HG03354 (cell line): ENCODE results near the gene LRP3.
"Not testable (repeated sequence)": the region's sequence is repeated elsewhere in the genome, so short reads cannot be mapped to it uniquely, and the experiment has no call there.

Source experiments
- ATAC-seq: cut with Tn5 transposase; IDR thresholded peaks from one replicate; pipeline ENCODE4 v1.9.1; 2021; ENCODE audit warnings: mild to moderate bottlenecking; ENCODE audit not compliant: unreplicated experiment, poor library complexity, severe bottlenecking

Gene LRP3, protein sequence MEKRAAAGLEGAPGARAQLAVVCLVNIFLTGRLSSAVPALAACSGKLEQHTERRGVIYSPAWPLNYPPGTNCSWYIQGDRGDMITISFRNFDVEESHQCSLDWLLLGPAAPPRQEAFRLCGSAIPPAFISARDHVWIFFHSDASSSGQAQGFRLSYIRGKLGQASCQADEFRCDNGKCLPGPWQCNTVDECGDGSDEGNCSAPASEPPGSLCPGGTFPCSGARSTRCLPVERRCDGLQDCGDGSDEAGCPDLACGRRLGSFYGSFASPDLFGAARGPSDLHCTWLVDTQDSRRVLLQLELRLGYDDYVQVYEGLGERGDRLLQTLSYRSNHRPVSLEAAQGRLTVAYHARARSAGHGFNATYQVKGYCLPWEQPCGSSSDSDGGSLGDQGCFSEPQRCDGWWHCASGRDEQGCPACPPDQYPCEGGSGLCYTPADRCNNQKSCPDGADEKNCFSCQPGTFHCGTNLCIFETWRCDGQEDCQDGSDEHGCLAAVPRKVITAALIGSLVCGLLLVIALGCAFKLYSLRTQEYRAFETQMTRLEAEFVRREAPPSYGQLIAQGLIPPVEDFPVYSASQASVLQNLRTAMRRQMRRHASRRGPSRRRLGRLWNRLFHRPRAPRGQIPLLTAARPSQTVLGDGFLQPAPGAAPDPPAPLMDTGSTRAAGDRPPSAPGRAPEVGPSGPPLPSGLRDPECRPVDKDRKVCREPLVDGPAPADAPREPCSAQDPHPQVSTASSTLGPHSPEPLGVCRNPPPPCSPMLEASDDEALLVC

DNA sequence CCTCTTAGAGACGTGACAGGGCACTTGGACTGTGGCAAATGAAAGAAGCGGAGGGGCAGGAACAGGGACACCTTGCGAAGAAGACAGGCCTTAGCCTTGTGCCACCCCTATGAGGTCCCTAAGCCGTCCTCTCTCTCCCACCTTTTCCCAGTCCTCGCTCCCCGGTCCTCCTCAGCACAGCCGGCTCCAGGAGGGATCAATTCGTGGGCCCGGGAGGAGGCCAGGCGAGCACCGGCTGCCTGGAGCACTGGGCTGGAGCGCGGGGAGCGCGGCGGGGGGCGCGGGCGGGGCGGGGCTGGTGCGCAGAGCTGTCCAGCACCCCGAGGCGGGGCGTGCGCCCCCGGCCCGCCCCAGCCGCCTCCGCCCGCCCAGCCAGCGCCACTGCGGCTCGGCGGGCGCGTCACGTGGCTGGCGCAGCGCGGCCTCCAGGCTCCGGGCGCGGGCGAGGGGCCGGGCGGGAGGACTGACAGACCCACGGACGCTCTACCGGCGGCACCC is at the start of gene LRP3:
Gene LRP3 (plus strand): TSS at position 466 of the 498 bp plus-strand sequence. CDS start 456 bp downstream, outside the sequence.
- ATAC-seq: no peak

DNA sequence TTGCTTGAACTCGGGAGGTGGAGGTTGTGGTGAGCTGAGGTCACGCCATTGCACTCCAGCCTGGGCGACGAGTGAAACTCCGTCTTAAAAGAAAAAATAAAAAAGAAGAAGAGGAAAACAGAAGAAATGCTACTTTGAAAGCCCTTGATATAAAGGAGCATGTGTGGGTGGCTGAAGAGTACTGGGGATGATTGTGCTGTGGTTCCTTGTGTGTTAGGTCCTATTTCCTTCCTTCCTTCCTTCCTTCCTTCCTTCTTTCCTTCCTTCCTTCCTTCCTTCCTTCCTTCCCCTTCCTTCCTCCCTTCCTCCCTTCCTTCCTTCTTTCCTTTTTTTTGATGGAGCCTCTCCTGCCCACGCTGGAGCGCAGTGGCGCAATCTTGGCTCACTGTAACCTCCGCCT is 47.9 kb upstream of the LRP3 start:
- ATAC-seq: no peak

DNA sequence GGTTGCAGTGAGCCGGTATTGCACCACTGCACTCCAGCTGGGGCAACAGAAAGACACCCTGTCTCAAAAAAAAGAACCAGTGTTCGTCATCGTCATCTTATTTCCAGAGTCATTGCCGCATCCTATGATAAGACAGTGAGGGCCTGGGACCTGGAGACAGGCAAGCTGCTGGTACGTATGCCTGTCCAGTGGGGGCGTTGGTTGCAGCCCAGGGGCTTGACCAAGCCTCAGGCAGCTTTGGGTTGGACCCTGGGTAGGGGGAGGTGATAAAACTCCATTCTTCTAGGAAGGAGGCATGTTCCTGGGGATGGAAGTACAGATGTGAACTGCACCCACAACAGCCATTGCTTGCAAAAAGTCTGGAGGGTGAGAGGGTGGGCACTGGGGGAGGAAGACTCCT is 46.6 kb upstream of the LRP3 start:
- no peak for ATAC-seq

DNA sequence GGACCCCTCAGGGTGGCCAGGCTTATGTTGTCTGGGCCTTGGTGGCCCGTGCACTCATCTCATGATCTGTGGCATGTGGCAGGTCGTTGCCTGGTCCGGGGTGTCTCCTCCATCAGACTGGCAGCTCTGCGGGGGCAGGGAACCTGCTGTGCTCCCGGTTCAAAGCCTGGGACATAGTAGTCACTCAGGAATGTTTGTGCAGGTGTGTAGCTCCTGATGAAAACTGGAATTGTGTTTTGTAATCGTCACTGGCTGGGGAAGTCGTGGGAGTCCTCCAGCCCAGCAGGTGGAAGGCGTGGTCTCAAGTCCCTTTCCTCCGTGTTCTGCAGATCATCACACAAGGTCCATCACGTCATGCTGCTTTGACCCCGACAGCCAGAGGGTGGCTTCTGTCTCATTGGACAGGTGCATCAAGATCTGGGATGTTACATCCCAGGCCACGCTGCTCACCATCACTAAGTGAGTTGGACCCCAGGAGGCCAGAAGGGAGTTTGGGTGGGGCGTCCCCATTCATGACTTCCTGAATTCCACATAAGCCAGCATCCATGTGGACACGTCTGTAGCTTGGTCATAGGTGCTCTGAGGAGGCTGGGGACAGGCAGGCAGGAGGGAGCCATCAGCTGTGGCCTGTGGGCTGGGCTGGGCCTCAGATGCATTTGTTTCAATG is 43.1 kb upstream of the LRP3 start:
- ATAC-seq: no peak

DNA sequence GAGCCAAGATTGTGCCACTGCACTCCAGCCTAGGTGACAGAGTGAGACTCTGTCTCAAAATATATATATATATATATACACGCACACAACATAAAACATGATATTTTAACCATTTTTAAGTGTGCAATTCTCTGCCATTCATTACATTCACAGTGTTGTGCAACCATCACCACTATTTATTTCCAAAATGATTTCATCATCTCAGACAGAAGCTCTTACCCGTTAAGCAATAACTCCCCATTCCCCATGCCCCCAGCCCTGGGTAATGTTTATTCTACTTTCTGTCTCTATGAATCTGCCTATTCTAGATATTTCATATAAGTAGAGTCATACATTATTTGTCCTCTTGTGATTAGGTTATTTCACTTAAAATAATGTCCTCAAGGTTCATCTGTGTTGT is 42.0 kb upstream of the LRP3 start:
- ATAC-seq: no peak

DNA sequence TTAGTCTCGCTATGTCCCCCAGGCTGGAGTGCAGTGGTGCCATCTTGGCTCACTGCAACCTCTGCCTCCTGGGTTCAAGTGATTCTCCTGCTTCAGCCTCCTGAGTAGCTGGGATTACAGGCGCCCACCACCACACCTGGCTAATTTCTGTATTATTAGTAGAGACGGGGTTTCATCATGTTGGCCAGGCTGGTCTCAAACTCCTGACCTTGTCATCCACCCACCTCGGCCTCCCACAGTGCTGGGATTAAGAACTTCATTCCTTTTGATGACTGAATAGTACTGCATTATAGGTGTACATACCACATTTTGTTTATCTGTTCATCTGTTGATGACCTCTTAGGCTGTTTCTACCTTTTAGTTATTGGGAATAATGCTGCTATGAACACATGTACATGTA is 41.5 kb upstream of the LRP3 start:
- not testable (repeated sequence) for ATAC-seq

DNA sequence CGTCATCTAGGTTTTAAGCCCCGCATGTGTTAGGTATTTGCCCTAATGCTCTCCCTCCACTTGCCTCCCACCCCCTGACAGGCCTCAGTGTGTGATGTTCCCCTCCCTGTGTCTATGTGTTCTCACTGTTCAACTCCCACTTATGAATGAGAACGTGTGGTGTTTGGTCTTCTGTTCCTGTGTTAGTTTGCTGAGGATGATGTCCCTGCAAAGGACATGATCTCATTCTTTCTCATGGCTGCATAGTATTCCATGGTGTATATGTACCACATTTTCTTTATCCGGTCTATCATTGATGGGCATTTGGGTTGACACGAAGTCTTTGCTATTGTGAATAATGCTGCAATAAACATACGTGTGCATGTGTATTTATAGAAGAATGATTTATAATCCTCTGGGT is 39.8 kb upstream of the LRP3 start:
- ATAC-seq: not testable (repeated sequence)

DNA sequence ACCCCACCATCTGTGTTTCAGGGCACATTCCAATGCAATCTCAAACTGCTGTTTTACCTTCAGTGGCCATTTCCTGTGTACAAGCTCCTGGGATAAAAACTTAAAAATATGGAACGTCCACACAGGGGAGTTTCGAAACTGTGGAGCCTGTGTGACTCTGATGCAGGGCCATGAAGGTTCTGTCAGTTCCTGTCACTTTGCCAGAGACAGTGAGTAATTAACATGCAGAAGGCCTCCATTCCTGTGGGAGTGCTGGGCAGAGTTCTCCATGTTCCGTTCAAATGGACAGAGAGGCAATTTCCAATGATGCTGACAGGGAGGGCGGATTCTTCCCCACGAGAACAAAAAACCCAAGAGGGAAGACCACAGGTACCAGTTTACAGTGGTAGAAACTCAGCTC is 37.8 kb upstream of the LRP3 start:
- no peak for ATAC-seq

DNA sequence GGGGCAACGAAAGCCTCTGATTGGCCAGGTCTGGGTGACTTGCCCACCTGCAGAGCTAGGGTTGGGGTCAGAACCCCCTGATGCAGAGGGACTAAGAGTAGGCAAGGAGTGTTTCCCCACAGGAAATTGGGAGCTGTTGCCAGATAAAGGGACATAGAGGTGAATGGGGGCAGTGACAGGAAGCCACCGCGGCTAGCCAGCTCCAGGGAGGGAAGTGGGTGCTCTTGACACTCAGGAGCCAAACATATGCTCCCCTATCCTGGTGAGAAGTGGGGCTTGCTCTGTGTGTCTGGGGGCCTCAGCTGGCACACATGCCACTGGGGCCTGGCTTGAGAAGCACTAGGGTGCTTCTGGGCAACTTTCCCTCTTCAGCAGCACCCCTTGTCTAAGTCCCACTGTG is 36.2 kb upstream of the LRP3 start:
- ATAC-seq: no peak

DNA sequence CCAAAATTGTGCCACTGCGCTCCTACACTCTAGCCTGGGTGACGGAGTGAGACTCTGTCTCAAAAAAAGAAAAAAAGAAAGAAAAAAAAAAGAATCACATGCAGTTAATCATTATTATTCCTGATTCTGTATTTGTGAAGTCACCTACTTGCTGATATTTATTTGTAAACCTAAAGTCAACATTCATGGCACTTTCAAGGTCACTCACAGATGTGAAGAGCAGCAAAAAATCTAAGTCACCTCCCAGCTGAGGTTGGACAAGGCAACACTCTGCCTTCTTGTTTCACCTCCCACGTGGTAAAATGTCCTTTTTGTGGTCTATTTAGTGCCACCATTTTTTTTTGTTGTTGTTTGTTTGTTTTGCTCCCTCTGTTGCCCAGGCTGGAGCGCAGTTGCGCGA is 35.8 kb upstream of the LRP3 start:
- ATAC-seq: no peak

DNA sequence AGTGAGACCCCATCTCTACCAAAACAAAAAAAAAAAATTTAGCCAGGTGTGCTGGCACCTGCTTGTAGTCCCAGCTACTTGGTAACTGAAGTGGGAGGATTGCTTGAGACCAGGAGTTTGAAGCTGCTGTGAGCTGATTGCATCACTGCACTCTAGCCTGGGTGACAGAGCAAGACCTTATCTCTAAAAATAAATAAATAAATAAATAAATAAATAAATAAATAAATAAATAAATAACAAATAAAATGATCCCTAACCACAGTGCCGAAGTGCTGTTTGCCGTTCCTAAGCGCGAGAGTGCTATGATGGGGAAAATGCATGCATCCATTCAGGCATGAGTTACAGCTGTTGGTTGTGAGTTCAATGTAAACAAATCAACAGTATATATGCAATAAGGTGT is 35.0 kb upstream of the LRP3 start:
- no peak for ATAC-seq

DNA sequence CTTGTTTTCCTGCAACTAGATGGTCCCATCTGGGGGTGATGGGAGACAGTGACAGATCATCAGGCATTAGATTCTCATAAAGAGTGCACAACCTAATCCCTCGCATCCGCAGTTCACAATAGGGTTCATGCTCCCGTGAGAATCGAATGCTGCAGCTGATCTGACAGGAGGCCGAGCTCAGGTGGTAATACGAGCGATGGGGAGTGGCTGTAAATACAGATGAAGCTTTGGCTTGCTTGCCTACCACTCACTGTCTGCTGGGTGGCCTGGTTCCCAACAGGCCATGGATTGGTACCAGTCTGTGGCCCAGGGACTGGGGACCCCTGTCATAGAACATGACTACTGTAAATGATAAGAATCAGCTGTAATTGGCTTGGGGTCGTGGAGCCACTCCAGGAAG is 34.2 kb upstream of the LRP3 start:
- ATAC-seq: no peak

DNA sequence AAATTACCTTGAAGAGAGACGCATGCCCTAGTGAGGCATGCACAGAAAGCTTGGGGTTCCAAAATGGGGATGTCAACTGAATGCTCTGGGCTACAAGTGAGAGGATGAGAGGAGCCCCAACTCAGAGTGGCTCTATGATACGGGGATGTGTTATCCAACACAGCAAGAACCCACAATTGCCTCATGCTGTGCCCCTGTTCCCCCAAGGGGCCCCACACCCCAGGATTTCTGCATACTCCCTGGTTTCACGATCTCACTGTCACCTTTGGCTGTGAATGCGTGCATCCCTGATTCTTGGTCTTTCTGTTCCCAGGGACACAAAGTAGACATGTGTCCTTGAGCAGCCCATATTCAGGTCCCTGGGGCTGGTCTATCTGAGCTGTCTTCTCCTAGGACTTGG is 32.9 kb upstream of the LRP3 start:
- no peak for ATAC-seq

DNA sequence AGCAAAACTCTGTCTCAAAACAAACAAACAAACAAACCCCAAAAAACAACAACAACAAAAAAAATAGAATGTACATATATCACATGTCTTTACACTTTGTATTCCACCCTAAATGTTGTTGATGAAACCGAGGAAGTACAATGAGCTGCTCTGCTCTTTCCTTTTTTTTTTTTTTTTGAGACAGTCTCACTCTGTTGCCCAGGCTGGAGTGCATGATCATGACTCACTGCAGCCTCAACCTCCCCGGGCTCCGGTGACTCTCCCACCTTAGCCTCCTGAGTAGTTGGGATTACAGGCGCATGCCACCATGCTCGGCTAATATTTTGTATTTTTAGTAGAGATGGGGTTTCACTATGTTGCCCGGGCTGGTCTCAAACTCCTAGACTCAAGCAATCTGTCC is 30.6 kb upstream of the LRP3 start:
- no peak for ATAC-seq

DNA sequence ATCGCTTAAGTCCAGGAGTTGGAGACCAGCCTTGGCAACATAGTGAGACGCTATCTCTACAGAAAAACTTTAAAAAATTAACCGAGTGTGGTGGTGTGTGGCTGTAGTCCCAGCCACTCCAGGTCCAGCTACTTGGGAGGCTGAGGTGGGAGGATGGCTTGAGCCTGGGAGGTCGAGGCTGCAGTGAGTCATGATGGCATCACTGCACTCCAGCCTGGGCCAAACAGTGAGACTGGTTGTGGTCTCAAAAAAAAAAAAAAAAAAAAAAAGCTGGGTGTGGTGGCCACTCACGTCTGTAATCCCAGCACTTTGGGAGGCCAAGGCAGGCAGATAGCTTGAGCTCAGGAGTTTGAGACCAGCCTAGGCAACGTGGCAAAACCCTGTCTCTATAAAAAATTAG is 28.1 kb upstream of the LRP3 start:
- not testable (repeated sequence) for ATAC-seq

DNA sequence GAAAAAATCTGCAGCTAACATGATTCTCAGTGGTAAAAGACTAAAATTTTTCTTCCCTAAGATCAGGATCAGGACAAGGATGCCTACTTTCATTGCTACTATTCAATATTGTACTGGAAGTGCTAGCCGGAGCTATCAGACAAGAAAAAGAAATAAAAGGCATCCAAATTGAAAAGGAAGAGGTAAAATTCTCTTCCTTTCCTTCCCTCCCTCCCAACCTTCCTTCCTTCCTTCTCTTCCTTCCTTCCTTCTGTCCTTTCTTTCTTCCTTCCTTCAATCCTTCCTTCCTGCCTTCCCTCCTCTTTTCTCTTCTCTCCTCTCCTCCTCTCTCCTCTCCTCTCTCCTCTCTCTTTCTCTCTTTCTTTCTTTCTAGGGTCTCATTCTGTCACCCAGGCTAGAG is 26.7 kb upstream of the LRP3 start:
- ATAC-seq: no peak

DNA sequence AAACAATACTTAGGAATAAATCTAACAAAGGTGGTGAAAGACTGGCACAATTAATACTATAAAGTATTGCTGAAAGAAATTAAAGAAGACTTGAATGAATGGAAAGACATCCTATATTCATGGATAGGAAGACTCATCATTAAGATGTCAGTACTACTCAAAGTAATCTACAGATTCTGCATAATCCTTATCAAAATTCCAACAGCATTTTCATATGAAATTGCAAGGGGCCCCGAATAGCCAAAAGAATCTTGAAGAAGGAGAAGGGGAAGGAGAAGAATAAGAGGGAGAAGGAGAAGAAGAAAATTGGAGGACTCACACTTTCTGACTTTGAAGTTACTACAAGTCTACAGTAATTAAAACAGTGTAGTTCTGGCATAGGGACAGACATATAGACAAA is 25.6 kb upstream of the LRP3 start:
- ATAC-seq: no peak

DNA sequence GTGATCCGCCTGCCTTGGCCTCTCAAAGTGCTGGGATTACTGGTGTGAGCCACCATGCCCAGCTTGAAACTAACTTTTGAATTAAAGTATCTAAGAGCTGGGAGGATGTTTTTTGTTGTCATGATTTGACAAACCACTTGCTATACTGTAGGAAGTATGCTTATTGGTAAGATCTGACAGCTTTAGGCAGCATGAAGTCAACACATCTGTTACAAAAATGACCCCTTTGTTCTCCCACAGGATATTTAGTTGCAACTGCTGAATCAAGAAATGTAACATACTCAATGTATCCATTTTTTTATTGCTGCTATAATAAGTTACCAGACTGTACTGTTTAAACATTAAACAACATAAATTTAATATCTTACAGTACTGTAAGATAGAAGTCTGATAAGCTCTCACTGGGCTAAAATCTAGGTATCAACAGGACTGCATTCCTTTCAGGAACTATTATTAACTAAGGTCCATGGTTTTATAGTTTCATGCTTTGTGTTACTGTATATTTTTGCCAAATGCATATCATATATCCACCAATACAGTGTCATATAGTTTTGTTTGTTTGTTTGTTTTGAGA is 22.8 kb upstream of the LRP3 start:
- no peak for ATAC-seq

DNA sequence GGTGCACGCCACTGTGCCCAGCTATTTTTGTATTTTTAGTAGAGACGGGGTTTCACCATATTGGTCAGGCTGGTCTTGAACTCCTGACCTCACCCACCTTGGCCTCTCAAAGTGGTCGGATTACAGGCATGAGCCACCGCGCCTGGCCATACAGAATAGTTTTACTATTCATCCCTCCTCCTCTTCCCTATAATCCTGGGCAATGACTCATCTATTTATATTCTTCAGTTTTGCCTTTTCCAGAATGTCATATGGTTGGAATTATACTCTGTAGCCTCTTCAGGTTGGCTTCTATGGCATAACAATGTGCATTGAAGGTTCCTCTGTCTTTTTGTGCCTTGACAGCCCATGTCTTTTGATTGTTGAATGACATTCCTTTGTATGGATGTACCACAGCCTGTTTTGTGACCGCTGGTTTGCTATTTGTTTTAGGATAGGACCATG is 22.2 kb upstream of the LRP3 start:
- no peak for ATAC-seq

DNA sequence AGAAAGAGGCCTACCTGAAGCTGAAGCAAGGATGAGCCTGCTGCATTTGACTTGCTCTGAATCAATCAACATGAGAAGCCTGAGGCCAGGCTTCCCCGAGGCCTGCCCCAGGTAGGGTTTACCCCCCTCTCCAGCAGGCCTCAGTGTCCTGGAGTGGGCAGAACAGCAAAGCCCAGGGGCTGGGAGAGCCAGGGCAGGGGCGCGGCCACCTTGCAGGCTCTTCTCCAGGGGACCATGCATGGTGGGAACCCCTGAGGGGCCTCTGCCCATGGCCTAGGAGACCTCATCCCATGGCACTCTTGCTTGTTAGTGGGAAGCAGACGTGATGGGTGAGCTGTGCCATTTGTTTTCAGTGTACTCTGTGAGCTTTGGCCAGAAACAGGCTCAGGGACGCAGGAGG is 19.9 kb upstream of the LRP3 start:
- ATAC-seq: no peak
